ENCODE measurements around the gene TCP10L. TPM values are rescaled to one million over a fixed set of nuclear protein-coding genes. Genes with fewer than 3 reads are reported as not detected.

The TCP10L gene
- total and polyA plus RNA-seq, 2 of the 4 experiments (the other 2 are of a cell fraction), result 0.09 TPM; not detected in 1

DNA sequence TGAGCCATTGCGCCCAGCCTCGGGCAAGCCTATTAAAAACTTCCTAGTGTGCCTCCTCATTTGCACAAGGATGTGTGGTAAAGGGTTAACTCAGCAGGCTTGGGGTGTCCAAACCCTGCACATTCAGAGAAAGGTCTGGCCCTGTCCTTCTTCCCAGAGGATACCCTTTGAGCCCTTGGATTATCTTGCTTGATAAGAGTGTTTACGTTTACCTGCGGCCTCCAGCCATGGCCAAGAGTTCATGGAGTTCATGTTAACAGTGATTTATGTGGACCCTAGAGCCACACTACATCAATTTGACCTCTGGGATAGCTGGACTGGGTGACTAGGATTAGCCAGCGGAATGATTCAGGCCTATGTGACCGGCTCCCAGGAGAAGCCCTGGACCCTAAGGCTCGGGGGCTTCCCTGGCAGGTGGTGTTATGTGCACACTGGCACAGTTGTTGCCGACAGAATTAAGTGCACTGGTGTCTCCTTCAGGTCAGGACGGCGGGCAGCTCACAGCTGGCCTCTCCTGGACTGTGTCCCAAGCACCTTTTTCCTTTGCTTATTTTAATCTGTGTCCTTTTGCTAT is 7.7 kb upstream of the TCP10L start:
- BruUV-seq (replicated peaks), result no TSS peak
- Histone ChIP-seq H2BK20ac (ENCODE audit: low read depth, low read length) (no peak overlapping the region), H2BK5ac (ENCODE audit: low read depth, low read length, poor library complexity, severe bottlenecking) (no peak overlapping the region), H2AK9ac (replicated peaks; ENCODE audit: low read depth, low read length, poor library complexity) (no peak overlapping the region), H3K79me1 (ENCODE audit: low read depth in 1 of 2, low read length in 2 of 2) (no peaks in the 10 kb centered on the region), H3K9me1 (ENCODE audit: insufficient read depth, low read length) (no peaks in the 10 kb centered on the region; the same call in 1 of the 2 replicates), H2BK120ac (ENCODE audit: low read depth, low read length) (no peak overlapping the region), H3K9ac (ENCODE audit: low read depth, low read length) (no peak overlapping the region), H3K27me3 (ENCODE audit: control insufficient read depth, insufficient read depth, low read length) (no peaks in the 10 kb centered on the region), H3K4me2 (ENCODE audit: low read depth, low read length) (no peak overlapping the region), H2AFZ (replicated peaks; ENCODE audit: low read length, poor library complexity) (no peak overlapping the region), H3K4me1 (ENCODE audit: control insufficient read depth, insufficient read depth, low read length) (no peaks in the 10 kb centered on the region), H2AK5ac (ENCODE audit: low read depth, low read length) (no peak overlapping the region), H3K18ac (ENCODE audit: low read depth, low read length) (no peak overlapping the region), H3K23ac (ENCODE audit: low read depth, low read length) (no peak overlapping the region), H2BK15ac (ENCODE audit: low read depth, low read length) (no peak overlapping the region), H4K8ac (ENCODE audit: low read depth in 2 of 2, low read length in 2 of 2) (no peak overlapping the region), H4K5ac (ENCODE audit: low read depth, low read length) (no peak overlapping the region), H3K56ac (ENCODE audit: extremely low read depth, insufficient read depth, low read length) (no peak overlapping the region), H3K4me3 (ENCODE audit: insufficient read depth, low read depth, low read length) (no peak overlapping the region), H3K14ac (replicated peaks; ENCODE audit: low read depth, low read length) (no peak overlapping the region), H3K27ac (ENCODE audit: insufficient read depth, low read length) (no peak overlapping the region), H3K9me3 (ENCODE audit: control insufficient read depth, insufficient read depth, low read length) (no peaks in the 10 kb centered on the region), H3K4ac (ENCODE audit: low read depth, low read length) (no peak overlapping the region), H4K91ac (ENCODE audit: insufficient read depth, low read depth, low read length) (no peak overlapping the region), H4K20me1 (ENCODE audit: insufficient read depth, low read length) (no peaks in the 10 kb centered on the region), H3K36me3 (ENCODE audit: control insufficient read depth, insufficient read depth, low read length) (no peaks in the 10 kb centered on the region; the same call in 1 of the 2 replicates)
- dilution Hi-C loops (cut with HindIII; ENCODE audit: low sequenced_read_pairs, unreplicated experiment) (no loop called here), in situ Hi-C loops (cut with MboI; ENCODE audit: low sequenced_read_pairs) (no loop called here), intact Hi-C loops (cut with micrococcal nuclease) (no loop called here)
- CTCF ChIA-PET, result interaction anchor here (1.2 kb wide), 1 partner anchor 190 kb away, joined by 3 read pairs; no protein-coding TSS in a partner anchor
- TF ChIP-seq CHD1 (IDR thresholded peaks at IDR 0.05; ENCODE audit: low read depth, low read length) (no peak), POLR2A (IDR thresholded peaks at IDR 0.05; ENCODE audit: low read depth, low read length) (no peak), CEBPB (IDR thresholded peaks at IDR 0.05; ENCODE audit: low read depth, low read length) (no peak), BHLHE40 (IDR thresholded peaks at IDR 0.05; ENCODE audit: low read depth, low read length) (no peak), MAFK (IDR thresholded peaks at IDR 0.05; ENCODE audit: low read depth, low read length) (no peak), FOS (IDR thresholded peaks at IDR 0.05; ENCODE audit: low read depth, low read length) (no peak), RFX5 (IDR thresholded peaks at IDR 0.05; ENCODE audit: low read depth, low read length) (no peak), MXI1 (IDR thresholded peaks at IDR 0.05; ENCODE audit: borderline replicate concordance, low read depth, low read length) (no peak), NFE2L2 (IDR thresholded peaks at IDR 0.05; ENCODE audit: low read depth, low read length) (no peak), MAZ (IDR thresholded peaks at IDR 0.05; ENCODE audit: borderline replicate concordance, low read depth, low read length) (no peak), RAD21 (IDR thresholded peaks at IDR 0.05; ENCODE audit: low read length) (no peak), SMC3 (IDR thresholded peaks at IDR 0.05; ENCODE audit: low read depth, low read length) (no peak)
- TF ChIP-seq, protein P1, sequence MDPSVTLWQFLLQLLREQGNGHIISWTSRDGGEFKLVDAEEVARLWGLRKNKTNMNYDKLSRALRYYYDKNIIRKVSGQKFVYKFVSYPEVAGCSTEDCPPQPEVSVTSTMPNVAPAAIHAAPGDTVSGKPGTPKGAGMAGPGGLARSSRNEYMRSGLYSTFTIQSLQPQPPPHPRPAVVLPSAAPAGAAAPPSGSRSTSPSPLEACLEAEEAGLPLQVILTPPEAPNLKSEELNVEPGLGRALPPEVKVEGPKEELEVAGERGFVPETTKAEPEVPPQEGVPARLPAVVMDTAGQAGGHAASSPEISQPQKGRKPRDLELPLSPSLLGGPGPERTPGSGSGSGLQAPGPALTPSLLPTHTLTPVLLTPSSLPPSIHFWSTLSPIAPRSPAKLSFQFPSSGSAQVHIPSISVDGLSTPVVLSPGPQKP (IDR thresholded peaks at IDR 0.05; ENCODE audit: borderline replicate concordance, low read depth, low read length), result no peak
- TF ChIP-seq, protein P2, sequence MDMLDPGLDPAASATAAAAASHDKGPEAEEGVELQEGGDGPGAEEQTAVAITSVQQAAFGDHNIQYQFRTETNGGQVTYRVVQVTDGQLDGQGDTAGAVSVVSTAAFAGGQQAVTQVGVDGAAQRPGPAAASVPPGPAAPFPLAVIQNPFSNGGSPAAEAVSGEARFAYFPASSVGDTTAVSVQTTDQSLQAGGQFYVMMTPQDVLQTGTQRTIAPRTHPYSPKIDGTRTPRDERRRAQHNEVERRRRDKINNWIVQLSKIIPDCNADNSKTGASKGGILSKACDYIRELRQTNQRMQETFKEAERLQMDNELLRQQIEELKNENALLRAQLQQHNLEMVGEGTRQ (IDR thresholded peaks at IDR 0.05; ENCODE audit: low read depth, low read length), result no peak
- TF ChIP-seq, protein P3, sequence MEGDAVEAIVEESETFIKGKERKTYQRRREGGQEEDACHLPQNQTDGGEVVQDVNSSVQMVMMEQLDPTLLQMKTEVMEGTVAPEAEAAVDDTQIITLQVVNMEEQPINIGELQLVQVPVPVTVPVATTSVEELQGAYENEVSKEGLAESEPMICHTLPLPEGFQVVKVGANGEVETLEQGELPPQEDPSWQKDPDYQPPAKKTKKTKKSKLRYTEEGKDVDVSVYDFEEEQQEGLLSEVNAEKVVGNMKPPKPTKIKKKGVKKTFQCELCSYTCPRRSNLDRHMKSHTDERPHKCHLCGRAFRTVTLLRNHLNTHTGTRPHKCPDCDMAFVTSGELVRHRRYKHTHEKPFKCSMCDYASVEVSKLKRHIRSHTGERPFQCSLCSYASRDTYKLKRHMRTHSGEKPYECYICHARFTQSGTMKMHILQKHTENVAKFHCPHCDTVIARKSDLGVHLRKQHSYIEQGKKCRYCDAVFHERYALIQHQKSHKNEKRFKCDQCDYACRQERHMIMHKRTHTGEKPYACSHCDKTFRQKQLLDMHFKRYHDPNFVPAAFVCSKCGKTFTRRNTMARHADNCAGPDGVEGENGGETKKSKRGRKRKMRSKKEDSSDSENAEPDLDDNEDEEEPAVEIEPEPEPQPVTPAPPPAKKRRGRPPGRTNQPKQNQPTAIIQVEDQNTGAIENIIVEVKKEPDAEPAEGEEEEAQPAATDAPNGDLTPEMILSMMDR (conservative IDR thresholded peaks at IDR 0.05; ENCODE audit: low read depth, low read length), result no peak
- WGBS, 2 experiments (ENCODE audit: extremely low coverage in 2 of 2, insufficient read length in 1 of 2), result 35% methylated on average over 3 of the region's 10 CpGs; no CpG with 5 or more reads in 1 of the 2 experiments
- DNase-seq (no peak), ATAC-seq (ENCODE audit: low read depth) (no peak)
- POLR2A ChIA-PET (ENCODE audit: unreplicated experiment), result no interaction called here

Data from IMR-90 (cell line).